Body of pancreas (tissue), 4 donors: ENCODE measurements around the gene VWA2. TPM values are rescaled to one million over a fixed set of nuclear protein-coding genes. Genes with fewer than 3 reads are reported as not detected.

Experiments used
- ATAC-seq: fragments of 150-250 bp; one replicate; pipeline ENCODE4 v1.9.1; 2016
- DNase-seq, 4 donors: peaks; one replicate each; pipeline ENCODE4 v3.0.0-alpha.2; 2019
- H3K27ac ChIP-seq, 4 donors: fragments of 200-600 bp; sonication (generic); 1 replicate in 3 of 4; 2 replicates in 1 of 4; pipeline versions ENCODE4 v1.5.1 to v1.6.1; 2016 to 2019; ENCODE audit warnings: mild to moderate bottlenecking in 1 of 4, mixed read lengths in 1 of 4, moderate library complexity in 1 of 4
- H3K27me3 ChIP-seq, 2 donors: fragments of 200-600 bp; sonication (generic); one replicate each; pipeline ENCODE4 v1.6.0; 2016; ENCODE audit warnings: mild to moderate bottlenecking in 1 of 2
- H3K36me3 ChIP-seq, 2 donors: fragments of 200-600 bp; sonication (generic); replicated peaks in 1 of 2; 2 replicates each; pipeline ENCODE4 v1.5.1; 2016; ENCODE audit warnings: low read depth in 2 of 2; ENCODE audit not compliant: insufficient read depth in 1 of 2
- H3K4me1 ChIP-seq: fragments of 200-600 bp; sonication (generic); one replicate; pipeline ENCODE4 v1.6.0; 2016
- H3K4me3 ChIP-seq, 2 donors: fragments of 200-600 bp; sonication (generic); 1 replicate in 1 of 2; 2 replicates in 1 of 2; pipeline ENCODE4 v1.5.1; 2016 to 2019
- H3K9me3 ChIP-seq, 3 donors: fragments of 200-600 bp; sonication (generic); 1 replicate in 2 of 3; 2 replicates in 1 of 3; pipeline ENCODE4 v1.5.1; 2016
- POLR2A ChIP-seq, 3 donors: fragments of 450-650 bp; IDR thresholded peaks; one replicate each; pipeline ENCODE4 v1.6.1; 2016; ENCODE audit warnings: antibody characterized with exemption in 3 of 3, mild to moderate bottlenecking in 2 of 3
- WGBS, 2 donors: methylation state at CpG; one replicate each; pipeline ENCODE4 v1.1.5; 2017; 5-methylcytosine and 5-hydroxymethylcytosine counted together
- intact Hi-C: fragments of 100-400 bp; cut with DNase I; formaldehyde crosslinking; loops from one replicate; pipeline ENCODE4 v1.15.1; 2023
- total RNA-seq, 2 donors: library from RNA; depleted of rRNA; stranded (reverse); fragments of >200 nt; gene quantifications; one replicate each; pipeline ENCODE4 v1.1.0, GENCODE V29; 2016
- TF ChIP-seq, protein P1 (sequence below), 7 experiments: fragments of 450-650 bp in 4 of 7; fragments of 200-600 bp in 3 of 7; sonication (generic) in 3 of 7; IDR thresholded peaks; one replicate each; pipeline ENCODE4 v1.5.1; 2016 to 2019; ENCODE audit warnings: antibody characterized with exemption in 7 of 7

VWA2 gene, protein sequence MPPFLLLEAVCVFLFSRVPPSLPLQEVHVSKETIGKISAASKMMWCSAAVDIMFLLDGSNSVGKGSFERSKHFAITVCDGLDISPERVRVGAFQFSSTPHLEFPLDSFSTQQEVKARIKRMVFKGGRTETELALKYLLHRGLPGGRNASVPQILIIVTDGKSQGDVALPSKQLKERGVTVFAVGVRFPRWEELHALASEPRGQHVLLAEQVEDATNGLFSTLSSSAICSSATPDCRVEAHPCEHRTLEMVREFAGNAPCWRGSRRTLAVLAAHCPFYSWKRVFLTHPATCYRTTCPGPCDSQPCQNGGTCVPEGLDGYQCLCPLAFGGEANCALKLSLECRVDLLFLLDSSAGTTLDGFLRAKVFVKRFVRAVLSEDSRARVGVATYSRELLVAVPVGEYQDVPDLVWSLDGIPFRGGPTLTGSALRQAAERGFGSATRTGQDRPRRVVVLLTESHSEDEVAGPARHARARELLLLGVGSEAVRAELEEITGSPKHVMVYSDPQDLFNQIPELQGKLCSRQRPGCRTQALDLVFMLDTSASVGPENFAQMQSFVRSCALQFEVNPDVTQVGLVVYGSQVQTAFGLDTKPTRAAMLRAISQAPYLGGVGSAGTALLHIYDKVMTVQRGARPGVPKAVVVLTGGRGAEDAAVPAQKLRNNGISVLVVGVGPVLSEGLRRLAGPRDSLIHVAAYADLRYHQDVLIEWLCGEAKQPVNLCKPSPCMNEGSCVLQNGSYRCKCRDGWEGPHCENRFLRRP
- total RNA-seq = 10 to 100 TPM; 10.5 to 15.3 TPM

DNA sequence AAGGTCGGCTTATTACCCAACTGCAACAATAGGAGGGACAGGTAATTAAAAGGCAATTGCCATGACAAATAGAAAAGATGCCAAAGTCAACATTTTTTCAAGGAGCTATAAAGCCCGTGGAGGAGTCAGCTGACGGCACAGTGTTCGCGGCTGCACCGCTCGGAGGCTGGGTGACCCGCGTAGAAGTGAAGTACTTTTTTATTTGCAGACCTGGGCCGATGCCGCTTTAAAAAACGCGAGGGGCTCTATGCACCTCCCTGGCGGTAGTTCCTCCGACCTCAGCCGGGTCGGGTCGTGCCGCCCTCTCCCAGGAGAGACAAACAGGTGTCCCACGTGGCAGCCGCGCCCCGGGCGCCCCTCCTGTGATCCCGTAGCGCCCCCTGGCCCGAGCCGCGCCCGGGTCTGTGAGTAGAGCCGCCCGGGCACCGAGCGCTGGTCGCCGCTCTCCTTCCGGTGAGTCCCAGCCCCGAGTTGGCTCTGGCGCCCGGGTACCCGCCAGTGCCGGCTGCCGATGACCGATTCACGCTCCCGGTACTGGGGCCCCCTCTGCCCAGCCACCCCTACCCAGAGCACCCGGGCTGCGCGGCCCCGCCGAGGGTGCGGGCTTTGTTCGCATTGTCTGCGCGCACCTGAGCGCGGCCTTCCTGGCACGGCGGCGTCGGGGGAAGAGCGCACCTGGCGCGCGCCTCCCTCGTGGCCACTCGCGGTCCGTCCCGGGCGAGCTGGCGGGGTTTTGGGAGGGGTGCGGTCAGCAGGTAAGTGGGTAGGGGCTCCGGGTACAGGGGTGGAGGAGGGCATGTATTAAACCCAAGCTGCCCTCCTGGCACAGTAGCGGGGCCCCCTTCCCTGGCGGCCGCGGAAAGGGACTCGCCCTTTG lies at the start of gene VWA2:
TSS of gene VWA2 (plus strand) at position 138 of the 877 bp plus-strand sequence. CDS start 9,460 bp downstream, outside the sequence.
- Histone ChIP-seq H3K4me3 (peak within 1 kb of the TSS; percentile 57 to 67), H3K27ac (peak within 1 kb of the TSS; percentile 28 to 65 (median 44)), H3K27me3 (no peaks in the 10 kb centered on the region), H3K36me3 (no peaks in the 10 kb centered on the region), H3K9me3 (no peaks in the 10 kb centered on the region), H3K4me1 (peaks cover 16% of the 10 kb centered on the region)
- peak; percentile 56 to 64 (median 56) for TF ChIP-seq POLR2A (IDR thresholded peaks at IDR 0.05)
- TF ChIP-seq, protein P1, sequence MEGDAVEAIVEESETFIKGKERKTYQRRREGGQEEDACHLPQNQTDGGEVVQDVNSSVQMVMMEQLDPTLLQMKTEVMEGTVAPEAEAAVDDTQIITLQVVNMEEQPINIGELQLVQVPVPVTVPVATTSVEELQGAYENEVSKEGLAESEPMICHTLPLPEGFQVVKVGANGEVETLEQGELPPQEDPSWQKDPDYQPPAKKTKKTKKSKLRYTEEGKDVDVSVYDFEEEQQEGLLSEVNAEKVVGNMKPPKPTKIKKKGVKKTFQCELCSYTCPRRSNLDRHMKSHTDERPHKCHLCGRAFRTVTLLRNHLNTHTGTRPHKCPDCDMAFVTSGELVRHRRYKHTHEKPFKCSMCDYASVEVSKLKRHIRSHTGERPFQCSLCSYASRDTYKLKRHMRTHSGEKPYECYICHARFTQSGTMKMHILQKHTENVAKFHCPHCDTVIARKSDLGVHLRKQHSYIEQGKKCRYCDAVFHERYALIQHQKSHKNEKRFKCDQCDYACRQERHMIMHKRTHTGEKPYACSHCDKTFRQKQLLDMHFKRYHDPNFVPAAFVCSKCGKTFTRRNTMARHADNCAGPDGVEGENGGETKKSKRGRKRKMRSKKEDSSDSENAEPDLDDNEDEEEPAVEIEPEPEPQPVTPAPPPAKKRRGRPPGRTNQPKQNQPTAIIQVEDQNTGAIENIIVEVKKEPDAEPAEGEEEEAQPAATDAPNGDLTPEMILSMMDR (IDR thresholded peaks at IDR 0.05) = peak in 6 of 7 experiments; percentile 21 to 66 (median 46)
- WGBS, 2 donors = 0 to 5% methylated on average over 11 to 77 of the region's 79 CpGs
- intact Hi-C loops = no loop called here
- ATAC-seq (peak; percentile 81), DNase-seq (peak; percentile 65 to 87 (median 69))

DNA sequence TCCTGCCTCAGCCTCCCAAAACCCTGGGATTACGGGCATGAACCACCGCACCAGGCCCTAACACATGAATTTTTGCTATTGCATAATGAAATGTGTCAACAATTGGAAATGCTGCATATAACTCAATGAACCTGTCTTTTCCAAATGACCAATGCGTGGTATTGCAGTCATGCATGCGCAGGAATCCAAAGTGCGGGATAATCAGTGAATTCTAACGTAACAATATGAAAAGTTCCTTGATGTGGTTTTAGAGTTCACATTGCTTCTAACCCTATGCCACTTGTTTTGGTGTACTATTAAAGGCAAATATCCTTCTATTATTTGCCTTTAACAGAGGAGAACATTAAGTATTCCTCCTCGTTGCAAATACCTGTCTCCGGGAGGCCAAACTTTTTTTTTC lies 49.4 kb upstream of the VWA2 start:
- ATAC-seq = no peak
- H3K27me3 ChIP-seq = no peaks in the 10 kb centered on the region
- H3K4me3 ChIP-seq = no peak overlapping the region
- no peaks in the 10 kb centered on the region for H3K9me3 ChIP-seq
- no peak for DNase-seq
- H3K4me1 ChIP-seq = no peaks in the 10 kb centered on the region
- H3K27ac ChIP-seq = peak overlapping the region in 1 of 4 donors; percentile 66
- no peak for TF ChIP-seq POLR2A (IDR thresholded peaks at IDR 0.05)
- TF ChIP-seq, protein P1 (IDR thresholded peaks at IDR 0.05) = no peak
- 84 to 89% methylated on average over 8 of the region's 8 CpGs for WGBS, 2 donors
- no peaks in the 10 kb centered on the region for H3K36me3 ChIP-seq
- intact Hi-C loops = no loop called here

DNA sequence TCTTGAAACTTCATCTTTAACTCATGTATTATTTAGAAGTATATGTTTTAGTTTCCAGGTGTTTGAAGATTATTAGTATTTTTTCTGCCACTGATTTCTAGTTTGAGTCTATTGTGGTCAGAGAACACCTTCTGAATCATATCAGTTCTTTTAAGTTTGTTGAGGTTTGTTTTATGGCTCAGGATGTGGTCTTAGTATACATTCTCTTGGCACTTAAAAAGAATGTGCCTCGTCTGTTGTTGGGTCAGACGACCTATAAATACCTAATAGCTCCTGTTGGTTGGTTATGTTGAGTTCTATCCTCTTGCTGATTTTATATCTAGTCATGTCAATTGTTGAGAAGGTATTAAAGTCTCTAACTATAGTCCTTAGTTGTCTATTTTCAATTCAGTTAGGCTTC lies 44.0 kb upstream of the VWA2 start:
- WGBS, 2 donors = 81 to 84% methylated on average over 2 of the region's 2 CpGs
- no peaks in the 10 kb centered on the region for H3K36me3 ChIP-seq
- TF ChIP-seq, protein P1 (IDR thresholded peaks at IDR 0.05) = no peak
- TF ChIP-seq POLR2A (IDR thresholded peaks at IDR 0.05) = no peak
- no peak overlapping the region for H3K4me3 ChIP-seq
- no peaks in the 10 kb centered on the region for H3K4me1 ChIP-seq
- intact Hi-C loops = no loop called here
- H3K27ac ChIP-seq = no peak overlapping the region
- H3K9me3 ChIP-seq = no peaks in the 10 kb centered on the region
- DNase-seq (no peak), ATAC-seq (no peak)
- no peaks in the 10 kb centered on the region for H3K27me3 ChIP-seq

DNA sequence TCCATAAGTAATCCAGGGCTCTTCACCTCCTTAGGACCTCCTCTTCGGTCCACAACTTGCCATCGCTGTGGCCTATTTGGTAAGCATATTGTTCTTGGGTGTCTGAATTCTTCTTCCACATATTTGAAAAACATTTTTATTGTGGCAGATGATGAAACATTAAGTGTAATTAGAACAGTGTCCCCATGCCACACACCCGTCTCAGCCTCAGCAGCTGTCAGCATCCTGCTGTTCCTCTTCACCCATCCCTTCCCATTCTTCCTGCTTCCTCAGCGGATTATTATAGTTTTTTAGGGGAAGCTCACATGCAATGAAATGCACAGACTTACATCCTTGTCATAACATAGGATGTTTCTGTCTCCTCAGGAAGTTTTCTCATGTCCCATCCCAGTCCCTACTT lies 39.8 kb upstream of the VWA2 start:
- Histone ChIP-seq H3K9me3 (no peaks in the 10 kb centered on the region), H3K36me3 (no peaks in the 10 kb centered on the region), H3K27ac (no peak overlapping the region), H3K4me1 (no peaks in the 10 kb centered on the region), H3K27me3 (no peaks in the 10 kb centered on the region), H3K4me3 (no peak overlapping the region)
- ATAC-seq (no peak), DNase-seq (no peak)
- TF ChIP-seq, protein P1 (IDR thresholded peaks at IDR 0.05) = no peak
- no peak for TF ChIP-seq POLR2A (IDR thresholded peaks at IDR 0.05)
- intact Hi-C loops = no loop called here
- WGBS, 2 donors = 94 to 97% methylated on average over 4 of the region's 4 CpGs
